ENCODE data around the gene SLC38A10.
A peak's percentile ranks its signal among the peaks of the same experiment; 100 is the strongest.

Gene SLC38A10

GRCh38 chr17:81239714-81240555 lies 55.2 kb downstream of the SLC38A10 start:
- peak; percentile 57 for DNase-seq (ENCODE audit: low spot score)

GRCh38 chr17:81238815-81239713 lies 56.0 kb downstream of the SLC38A10 start, which contains the start of the genes NDUFAF8 and TEPSIN:
Gene NDUFAF8, plus strand, starts transcription at chr17:81239318. Its CDS starts 46 bp downstream, at chr17:81239364.
Gene TEPSIN, minus strand, starts transcription at chr17:81239055. Its CDS starts 22 bp downstream, at chr17:81239033.
- DNase-seq (ENCODE audit: low spot score) = peak; percentile 100

GRCh38 chr17:81238490-81238814 lies 56.7 kb downstream of the SLC38A10 start:
- DNase-seq (ENCODE audit: low spot score) = peak; percentile 32

GRCh38 chr17:81237591-81238489 lies 57.3 kb downstream of the SLC38A10 start:
- DNase-seq (ENCODE audit: low spot score) = no peak

GRCh38 chr17:81236784-81237183 lies 58.3 kb downstream of the SLC38A10 start:
- no peak for DNase-seq (ENCODE audit: low spot score)

- no peak for DNase-seq (ENCODE audit: low spot score)
Observed at GRCh38 chr17:81235822-81236740, 59.0 kb downstream of the SLC38A10 start.

GRCh38 chr17:81234940-81235821 lies 59.9 kb downstream of the SLC38A10 start:
- no peak for DNase-seq (ENCODE audit: low spot score)

GRCh38 chr17:81234506-81234855 lies 60.6 kb downstream of the SLC38A10 start:
- no peak for DNase-seq (ENCODE audit: low spot score)

- no peak for DNase-seq (ENCODE audit: low spot score)
Observed at GRCh38 chr17:81233811-81234505, 61.1 kb downstream of the SLC38A10 start.

GRCh38 chr17:81233316-81233715 lies 61.8 kb downstream of the SLC38A10 start:
- DNase-seq (ENCODE audit: low spot score) = no peak

GRCh38 chr17:81232616-81233241 lies 62.4 kb downstream of the SLC38A10 start:
- DNase-seq (ENCODE audit: low spot score) = no peak

- DNase-seq (ENCODE audit: low spot score) = no peak
Observed at GRCh38 chr17:81231766-81232581, 63.1 kb downstream of the SLC38A10 start.

- DNase-seq (ENCODE audit: low spot score) = no peak
Observed at GRCh38 chr17:81231121-81231645, 63.9 kb downstream of the SLC38A10 start.

- DNase-seq (ENCODE audit: low spot score) = no peak
Observed at GRCh38 chr17:81230043-81230820, 64.9 kb downstream of the SLC38A10 start.

- no peak for DNase-seq (ENCODE audit: low spot score)
Observed at GRCh38 chr17:81229666-81229920, 65.5 kb downstream of the SLC38A10 start.

- no peak for DNase-seq (ENCODE audit: low spot score)
Observed at GRCh38 chr17:81228834-81229665, 66.1 kb downstream of the SLC38A10 start.

Data from hepatic stellate cell (primary cell).